Activated T-helper 1 cell treated with Interleukin-2 at 50 U/mL for 16 hours (primary cell): Measurements from ENCODE around the gene PDE6G.

Experiments used
- DNase-seq: peaks from one replicate; pipeline ENCODE4 v3.0.0-alpha.2; 2020; ENCODE audit warnings: low read depth

Gene PDE6G

DNA sequence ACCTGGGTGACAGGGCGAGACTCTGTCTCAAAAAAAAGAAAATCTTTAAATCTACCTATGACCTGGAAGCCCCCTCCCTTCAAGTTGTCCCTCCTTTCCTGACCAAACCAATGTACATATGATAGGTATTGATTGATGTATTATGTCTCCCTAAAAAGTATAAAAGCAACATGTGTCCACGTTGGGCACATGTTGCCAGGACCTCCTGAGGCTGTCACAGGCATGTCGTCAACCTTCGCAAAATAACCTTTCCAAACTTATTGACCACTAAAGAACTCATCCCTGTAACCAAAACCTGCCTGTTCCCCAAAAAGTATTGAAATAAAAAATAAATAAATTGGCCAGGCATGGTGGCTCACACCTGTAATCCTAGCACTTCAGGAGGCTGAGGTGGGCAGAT, 5.7 kb upstream of the PDE6G start:
- no peak for DNase-seq

DNA sequence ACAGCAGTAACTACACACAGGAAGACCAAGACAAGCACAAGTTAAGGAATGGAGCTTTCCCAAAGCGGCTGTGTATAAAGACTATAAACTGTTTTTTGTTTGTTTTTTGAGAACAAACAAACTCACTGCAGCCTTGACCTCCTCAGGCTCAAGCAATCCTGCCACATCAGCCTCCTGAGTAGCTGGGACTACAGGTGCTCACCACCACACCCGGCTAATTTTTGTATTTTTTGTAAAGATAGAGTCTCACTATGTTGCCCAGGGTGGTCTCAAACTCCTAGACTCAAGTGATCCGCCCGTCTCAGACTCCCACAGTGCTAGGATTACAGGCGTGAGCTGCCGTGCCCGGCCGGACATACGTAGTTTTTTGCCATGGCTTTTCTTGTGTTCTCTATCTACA, 4.1 kb upstream of the PDE6G start:
- no peak for DNase-seq

DNA sequence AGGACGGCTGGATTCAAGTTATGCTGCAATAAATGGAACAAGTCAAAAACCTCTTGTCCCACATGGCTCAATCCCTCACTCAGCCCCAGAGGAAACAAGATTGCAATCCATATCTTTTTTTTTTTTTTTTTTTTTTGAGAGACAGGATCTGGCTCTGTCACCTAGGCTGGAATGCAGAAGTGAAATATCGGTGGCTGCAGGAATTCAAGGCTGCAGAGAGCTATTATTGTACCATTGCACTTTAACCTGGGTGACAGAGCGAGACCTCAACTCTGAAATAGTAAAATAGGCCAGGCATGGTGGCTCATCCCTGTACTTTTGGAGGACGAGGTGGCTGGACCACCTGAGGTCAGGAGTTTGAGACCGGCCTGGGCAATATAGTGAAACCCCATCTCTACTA, 2.7 kb upstream of the PDE6G start:
- DNase-seq: no peak

DNA sequence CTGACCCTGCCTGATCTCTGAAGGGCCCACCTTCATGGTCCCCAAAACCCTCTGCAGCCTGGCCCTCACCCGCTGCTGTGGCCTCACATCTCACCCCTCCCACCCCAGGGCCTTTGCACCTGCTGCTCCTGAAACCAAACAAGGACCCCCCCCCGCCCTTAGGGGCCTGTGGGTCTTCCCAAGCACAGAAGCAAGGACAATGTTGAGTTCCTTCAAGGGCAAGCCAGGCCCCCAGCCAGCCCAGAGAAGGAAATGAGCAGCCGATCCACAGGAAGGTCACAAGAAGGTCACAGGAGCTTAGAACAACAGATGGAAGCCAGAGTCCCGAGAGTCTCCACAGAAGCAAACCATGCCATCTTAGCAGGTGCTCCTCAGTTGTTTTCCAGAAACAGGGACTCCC, 493 bp upstream of the PDE6G start:
- DNase-seq: no peak

DNA sequence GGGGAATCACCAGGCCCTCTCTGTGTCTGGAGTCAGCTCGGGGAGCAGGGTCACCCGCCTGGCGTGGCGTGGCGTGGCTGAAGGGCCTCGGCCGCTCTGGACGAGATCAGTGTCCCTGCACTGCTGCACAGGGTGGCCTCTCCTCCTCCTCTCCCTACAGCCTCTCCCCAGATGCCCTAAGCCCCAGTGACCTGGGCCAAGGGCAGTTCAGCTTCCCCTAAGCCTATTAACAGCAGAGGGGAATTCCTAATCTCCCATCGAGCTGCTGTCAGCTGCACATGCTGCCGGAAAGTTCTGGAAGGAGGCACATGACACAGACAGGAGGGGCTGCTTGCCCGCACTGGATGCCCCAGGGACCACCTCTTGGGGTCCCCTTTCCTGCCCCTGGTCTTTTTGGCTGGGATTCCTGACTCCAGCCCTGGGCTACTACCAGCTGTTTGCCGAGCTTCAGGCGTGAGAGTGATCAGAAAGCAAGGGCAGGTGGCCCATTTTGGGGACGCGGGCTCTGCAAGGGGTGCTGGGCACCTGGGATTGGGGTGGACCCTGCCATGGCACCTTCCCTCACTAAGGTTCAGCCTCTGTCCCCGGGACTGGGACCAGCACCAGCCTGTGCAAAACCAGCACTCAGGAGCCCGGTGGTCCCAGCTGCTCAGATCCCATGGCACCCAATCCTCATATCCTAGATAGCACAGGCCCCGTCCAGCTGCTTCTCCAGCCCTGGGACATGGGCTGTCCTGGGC, 794 bp downstream of the PDE6G start:
- DNase-seq: no peak

DNA sequence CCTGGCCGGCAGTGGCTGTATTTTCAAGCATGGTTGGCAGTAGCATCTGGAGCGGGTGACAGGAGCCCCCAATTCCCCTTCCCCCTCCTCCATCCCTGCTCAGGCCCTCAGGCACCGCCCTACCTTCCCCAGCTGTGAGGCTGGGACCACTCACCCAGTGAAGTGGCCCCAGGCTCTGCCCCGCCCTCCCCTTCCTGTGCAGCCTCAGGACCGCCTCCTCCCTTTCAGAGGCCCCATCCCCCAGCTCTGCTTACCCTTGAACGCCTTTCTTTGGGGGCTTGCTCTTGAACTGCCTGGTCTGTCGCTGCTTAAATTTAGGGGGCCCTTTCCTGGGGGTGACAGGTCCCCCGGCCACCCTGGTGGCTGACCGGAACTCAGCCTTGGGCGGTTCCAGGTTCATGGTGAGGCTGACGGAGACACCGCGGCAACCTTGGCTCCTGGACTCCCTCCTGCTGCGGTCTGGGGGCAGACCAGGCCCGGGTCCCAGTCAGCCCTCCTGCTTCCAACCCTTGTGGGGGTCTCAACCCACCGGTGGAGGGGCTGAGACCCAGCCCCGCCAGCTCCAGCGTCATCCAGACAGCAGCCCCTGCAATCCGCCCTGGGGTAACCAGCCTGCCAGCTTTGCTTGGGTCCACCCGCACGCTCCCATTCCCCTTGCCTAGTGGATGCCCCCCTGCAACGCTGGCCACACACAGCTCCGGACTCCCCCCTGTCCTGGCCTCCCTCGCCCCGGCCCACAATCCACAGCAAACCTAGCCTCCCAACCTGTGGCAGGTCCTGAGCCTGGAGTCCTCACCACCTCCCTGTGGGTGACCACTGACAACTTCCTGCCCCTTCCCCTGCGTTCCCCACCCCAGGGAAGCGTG, 3.2 kb downstream of the PDE6G start:
- no peak for DNase-seq

DNA sequence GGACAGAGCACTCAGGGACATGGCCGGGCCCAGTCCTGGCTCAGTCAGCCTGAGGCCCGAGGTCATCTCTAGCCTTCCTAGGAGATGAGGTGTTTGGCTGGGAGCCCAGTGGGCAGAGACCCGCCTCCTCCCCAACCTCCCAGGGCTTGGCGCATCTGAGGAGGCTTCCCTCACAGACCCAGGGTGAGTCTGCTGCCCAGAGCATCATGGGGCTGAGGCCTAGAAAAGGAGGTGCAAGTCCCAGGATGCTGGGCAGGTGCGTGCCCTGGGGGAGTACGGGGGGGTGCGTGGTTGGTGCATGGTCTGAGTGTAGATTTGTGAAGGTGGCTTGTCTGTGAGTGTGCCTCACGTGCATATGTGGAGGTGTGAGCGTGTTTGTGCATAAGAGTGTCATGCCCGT, 4.7 kb downstream of the PDE6G start:
- DNase-seq: no peak

DNA sequence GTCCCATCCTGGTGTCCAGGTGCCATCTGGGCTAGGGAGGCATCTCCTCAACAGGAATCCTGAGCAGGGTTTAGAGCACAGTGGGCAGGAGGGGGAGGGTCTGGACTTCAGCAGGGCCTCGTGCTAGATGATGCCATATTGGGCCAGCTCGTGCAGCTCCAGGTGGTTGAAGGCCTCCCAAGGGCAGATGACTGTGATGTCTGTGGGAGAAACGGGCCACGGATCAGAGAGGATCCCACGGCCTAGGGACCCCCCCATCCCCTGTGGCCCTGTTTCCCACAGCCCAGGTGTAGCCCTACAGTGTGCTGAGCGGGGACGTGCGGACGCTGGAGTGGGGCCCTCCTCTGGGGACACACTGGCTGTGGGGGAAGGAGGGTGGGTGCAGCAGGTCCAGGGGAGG, 5.4 kb downstream of the PDE6G start:
- DNase-seq: no peak

DNA sequence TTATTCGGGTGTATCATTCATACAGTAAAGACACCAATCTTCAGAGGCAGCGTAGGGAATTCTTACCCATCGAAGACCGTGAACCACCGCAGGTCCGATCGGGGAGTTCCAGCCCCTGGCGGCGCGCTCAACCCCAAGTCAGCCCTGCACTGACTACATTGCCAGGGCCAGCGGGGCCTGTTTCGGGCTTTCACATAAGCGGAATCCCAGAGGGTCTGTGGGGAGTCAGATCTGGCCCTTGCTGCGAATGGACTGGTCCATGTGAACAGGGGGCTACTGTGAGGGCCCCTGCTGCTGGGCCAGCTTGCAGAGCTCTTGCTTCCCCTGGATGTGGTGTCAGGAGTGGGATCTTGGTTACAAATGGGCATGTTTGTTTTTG, 7.6 kb downstream of the PDE6G start:
- DNase-seq: no peak

DNA sequence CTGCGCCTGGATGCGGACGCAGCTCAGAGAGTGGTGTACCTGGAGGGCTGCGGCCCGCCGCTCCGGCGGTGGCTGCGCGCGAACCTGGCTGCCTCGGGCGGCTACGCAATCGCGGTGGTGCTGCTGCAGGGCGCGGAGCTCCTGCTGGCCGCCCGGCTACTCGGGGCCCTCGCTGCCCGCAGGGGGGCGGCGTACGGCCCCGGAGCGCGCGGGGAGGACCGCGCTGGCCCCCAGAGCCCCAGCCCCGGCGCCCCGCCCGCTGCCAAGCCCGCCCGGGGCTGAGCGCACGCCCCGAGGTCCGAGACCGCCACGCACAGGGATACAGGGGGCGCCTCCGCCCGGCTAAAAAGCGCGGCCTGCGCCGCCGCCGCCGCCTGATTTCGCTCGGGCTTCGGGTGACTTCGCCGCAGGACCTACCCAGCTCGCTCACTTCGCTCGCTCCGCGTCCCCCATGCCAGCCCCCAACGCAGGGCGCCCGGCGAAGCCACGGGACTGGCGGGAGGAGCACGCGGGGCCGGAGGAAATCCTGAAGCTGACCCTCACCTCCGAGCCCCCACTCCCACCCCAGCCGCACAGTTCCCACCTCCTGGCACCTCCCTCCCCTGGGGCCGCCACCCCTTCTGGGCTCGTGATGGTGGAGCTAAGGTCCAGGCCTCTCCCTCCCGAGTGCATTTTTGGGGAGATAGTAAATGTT, 8.2 kb downstream of the PDE6G start:
- DNase-seq: no peak

DNA sequence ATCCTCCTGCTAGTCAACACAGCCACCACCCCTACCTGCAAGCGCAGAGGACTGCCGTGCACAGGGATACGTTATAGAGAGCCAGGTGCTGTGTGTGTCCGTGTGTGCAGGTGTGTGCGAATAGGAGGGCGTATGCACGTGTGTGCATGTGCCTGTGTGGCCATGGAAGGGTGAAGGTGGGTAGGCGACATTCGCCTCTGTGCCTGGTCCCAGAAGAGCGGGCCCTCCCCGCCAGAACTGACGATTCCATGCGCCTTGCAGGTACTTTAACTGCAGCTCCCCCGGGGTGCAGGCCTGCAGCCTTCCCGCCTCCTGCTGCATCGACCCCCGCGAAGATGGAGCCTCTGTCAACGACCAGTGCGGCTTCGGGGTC, 8.7 kb downstream of the PDE6G start:
- no peak for DNase-seq

DNA sequence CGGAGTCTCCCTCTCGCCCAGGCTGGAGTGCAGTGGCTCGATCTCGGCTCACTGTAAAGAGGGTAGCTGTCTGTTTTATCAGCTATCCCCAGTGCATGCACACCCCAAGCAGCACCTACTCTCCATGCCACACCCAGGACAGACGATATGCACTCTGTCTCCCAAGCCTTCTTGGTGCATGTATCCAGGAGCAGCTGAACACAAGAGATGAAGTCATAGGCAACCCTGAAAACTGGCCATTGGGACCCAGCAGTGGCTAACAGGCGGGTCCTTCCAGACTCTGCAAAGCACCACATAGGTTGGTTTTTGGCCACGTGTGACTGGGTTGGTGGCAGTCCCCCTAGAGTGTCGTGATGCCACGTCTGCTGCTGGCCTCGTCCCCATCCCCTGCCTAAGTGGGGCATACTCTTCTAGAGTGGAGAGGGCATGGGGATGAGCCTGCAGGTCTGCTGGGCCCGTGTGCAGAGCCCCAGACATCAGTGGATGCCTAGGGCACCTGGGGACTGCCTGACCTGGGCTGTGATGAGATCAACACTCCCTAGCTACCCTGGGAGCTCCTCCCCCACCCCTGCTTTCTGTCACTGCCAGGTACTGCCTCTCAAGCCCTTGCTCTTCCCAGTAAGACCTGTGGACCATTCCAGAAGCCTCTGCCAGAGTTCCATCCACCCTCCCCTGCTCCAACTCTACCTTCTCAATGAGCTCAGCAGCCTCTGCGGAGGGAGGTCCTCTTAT, 9.3 kb downstream of the PDE6G start:
- no peak for DNase-seq

DNA sequence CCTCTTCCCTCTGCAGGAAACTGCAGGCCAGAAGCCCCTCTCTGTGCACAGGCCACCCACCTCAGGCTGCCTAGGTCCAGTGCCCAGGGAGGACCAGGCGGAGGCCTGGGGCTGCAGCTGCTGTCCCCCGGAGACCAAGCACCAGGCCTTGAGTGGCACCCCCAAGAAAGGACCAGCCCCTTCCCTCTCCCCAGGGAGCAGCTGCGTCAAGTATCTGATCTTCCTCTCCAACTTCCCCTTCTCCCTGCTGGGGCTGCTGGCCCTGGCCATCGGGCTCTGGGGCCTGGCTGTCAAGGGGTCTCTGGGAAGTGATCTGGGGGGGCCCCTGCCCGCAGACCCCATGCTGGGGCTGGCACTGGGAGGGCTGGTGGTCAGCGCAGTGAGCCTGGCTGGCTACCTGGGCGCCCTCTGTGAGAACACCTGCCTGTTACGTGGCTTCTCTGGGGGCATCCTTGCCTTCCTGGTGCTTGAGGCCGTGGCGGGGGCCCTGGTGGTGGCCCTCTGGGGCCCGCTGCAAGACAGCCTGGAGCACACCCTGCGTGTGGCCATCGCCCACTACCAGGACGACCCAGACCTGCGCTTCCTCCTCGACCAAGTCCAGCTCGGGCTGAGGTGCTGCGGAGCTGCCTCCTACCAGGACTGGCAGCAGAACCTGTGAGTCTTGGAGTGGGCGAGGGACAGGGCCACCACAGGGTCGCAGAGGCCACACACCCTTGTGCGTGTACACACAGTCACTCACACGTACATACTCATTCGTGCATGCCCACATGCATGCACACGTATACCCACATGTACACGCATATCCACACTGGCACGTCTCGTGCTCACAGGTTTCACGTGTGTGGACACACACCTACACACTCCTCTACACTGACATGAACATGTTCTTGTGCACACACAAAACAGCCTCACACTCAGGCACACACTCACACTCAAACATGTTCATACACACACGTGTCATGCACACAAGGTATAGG, 11.1 kb downstream of the PDE6G start:
- no peak for DNase-seq

DNA sequence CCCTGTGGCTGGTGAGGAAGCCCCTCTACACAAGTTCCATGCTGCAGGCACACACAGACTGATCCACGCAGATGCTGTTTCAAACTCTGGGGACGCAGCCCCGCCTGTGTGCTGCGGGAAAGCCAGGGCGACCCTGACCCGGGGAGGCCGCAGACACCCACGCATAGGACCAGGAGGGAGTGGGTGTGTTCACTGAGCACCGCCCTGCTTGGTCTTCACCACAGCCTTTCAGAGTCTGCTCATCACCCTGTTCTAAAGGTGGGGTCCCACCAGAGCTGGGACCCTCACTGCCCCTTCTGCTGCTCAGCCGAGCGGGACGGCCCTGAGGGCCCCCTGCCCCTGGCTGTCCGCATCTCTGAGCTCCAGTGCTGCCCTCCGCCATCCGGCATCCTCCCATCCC, 11.8 kb downstream of the PDE6G start:
- DNase-seq: no peak

DNA sequence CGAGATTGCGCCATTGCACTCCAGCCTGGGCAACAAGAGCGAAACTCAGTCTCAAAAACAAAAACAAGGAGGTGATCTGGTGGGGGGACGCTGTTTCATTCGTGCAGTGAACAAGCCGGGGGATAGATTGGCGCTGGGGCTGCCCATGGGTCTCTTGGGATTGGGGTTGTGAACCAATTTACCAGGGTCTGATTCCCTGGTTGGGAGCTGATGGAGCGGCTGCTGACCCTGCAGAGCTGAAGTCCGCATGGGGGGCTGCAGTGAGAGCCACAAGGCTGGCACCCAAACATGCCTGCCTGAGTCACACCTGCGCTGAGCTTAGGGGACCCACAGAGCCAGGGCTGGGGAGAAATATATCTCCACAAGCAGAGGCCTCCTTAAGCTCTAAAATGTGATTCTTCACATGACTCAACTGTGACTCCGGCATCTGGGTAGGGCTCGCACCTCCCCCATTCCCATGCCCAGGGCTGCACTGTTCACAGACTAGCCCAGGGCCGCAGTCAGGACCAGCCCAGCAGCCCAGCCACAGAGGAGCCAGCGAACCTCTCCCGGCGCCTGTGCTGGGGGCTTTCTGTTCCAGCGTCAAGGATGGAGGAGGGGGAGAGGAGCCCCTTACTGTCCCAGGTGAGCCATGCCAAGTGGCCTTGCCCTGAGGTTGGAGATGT, 14.4 kb downstream of the PDE6G start:
- DNase-seq: no peak

DNA sequence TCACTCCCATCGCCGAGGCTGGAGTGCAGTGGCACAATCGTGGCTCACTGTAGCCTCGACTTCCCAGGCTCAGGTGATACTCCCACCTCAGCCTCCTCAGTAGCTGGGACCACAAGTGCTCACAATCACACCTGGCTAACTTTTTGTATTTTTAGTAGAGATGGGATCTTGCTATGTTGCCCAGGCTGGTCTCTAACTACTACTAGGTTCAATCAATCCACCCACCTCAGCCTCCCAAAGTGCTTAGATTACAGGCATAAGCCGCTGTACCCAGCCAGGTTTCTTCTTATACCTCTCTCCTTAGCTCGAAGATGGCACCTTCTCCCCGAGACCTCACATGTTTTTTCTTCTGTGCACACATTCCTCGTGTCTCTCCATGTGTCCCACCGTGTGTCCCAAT, 16.3 kb downstream of the PDE6G start:
- no peak for DNase-seq

DNA sequence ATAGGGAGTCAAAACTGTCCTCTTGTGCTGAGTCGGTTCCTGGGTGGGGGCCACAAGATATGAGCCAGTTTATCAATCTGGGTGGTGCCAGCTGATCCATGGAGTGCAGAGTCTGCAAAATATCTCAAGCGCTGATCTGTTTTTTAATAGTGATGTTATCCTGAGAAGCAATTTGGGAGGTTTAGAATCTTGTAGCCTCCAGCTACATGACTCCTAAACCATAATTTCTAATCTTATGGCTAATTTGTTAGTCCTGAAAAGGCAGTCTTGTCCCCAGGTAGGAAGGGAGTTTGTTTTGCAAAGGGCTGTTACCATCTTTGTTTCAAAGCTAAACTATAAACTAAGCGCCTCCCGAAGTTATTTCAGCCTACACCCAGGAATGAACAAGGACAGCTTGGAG, 17.7 kb downstream of the PDE6G start:
- no peak for DNase-seq

DNA sequence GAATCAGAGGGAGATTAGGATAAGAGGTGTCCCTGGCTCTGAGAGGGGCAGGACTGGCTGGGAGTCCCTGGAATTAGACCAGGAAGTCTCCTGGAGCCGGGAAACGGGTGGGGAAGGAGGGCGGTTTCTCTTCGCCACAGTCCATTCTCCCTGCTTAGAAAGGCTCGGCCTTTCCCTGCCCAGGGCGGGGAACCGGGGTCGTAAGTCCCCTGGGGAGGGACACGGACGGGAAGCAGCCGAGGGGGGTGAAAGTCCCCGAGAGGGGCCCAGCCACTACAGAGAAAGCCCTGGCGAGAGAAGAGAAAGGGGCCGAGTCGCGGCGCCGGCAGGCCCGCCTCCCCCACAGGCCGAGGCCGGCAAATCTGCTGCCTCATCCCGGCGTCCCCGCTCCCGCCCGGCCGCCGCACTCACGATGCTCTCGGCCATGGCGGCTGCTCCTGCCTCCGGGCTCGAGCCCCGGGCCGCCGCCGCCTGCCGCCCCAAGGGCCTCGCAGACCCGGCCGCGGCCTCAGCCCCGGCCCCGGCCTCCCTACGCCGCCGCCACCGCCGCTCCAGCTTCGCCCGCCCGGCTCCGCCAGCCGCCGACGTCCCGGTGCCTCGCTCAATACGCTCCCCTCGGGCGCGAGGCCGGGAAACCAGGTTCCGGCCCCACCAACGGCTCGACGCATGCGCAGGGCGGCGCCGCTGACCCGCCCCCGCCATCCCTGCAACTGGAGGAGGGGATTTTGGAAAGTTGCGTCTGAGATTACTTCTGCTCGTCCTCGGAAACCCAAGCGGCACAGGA, 19.6 kb downstream of the PDE6G start, which contains the start of the genes NPLOC4 and TSPAN10:
Gene NPLOC4, minus strand, starts transcription at position 608 of the 784 bp plus-strand sequence. Its CDS starts 182 bp downstream, at position 426.
Gene TSPAN10, plus strand, starts transcription at position 692 of the 784 bp plus-strand sequence. CDS start 5,217 bp downstream, outside the sequence.
- peak; percentile 78 for DNase-seq

DNA sequence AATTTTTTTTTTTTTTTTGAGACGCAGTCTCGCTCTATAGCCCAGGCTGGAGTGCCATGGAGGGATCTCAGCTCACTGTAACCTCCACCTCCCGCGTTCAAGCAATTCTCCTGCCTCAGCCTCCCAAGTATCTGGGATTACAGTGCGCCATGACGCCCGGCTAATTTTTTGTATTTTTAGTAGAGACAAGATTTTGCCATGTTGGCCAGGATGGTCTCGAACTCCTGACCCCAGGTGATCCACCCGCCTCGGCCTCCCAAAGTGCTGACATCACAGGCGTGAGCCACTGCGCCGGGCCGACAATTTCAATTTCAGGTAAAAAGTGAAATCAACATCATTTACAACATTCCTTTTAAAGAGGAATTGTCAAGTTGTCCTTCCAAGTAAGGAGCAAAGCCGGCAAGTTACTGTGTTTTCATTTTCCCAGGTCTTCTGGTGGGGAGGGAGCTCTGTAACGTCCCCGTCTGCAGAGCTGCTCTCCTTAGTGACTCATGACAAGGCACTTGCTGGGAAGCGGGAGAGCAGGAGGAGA, 20.3 kb downstream of the PDE6G start:
- no peak for DNase-seq
